Activated CD8-positive, alpha-beta memory T cell treated with anti-CD3 and anti-CD28 coated beads, Interleukin-2, amount 10 ng/mL, durations not matched to agents 7 days and 5 days (primary cell): ENCODE data around the gene HNRNPK. TPM values are rescaled to one million over a fixed set of nuclear protein-coding genes. Genes with fewer than 3 reads are reported as not detected.

Experiments used
- microRNA-seq: library from miRNA; unstranded; fragments of <30 nt; microRNA quantifications from one replicate; pipeline ENCODE4 v1.2.0, GENCODE V29; 2022
- total RNA-seq, 2 experiments: library from RNA; stranded (reverse); gene quantifications; one replicate each; pipeline ENCODE4 v1.2.3, GENCODE V29; 2021

Gene HNRNPK
- total RNA-seq, 2 experiments from 2014 or later: 550 to 781 TPM

Small RNA genes within 50 kb of the gene (microRNA-seq; reads per million reads assigned to microRNA genes)
- 747 reads per million, percentile 82 among the genes with 10 or more reads in this experiment for gene MIR7-1

Other genes with a start within 250 kb of the HNRNPK start
- 1 to 10 TPM; 2.2 to 4.5 TPM for gene GKAP1, start 162.4 kb downstream of the HNRNPK start, total RNA-seq
- gene KIF27, start 58.8 kb downstream of the HNRNPK start, total RNA-seq: 1 to 10 TPM; 2.0 to 2.2 TPM
- gene RMI1, start 590 bp upstream of the HNRNPK start, total RNA-seq: 10 to 100 TPM; 24.9 to 25.5 TPM